ENCODE results near the gene HOXB7.

HOXB7 gene
- 0.53 to 1.3 (median 0.63) reads per million in 9 experiments for total RNA-seq

- peaks cover 35 to 36% of the 10 kb centered on the region in 2 donors for H3K4me1 Mint-ChIP-seq (ENCODE audit: low read depth in 2 of 2)
Measured at GRCh38 chr17:48610282-48611211, at the start of gene HOXB7. Gene HOXB7 (minus strand): TSS chr17:48611017. CDS start chr17:48610918, 99 bp downstream.

GRCh38 chr17:48655913-48656312 is 45.1 kb upstream of the HOXB7 start:
- peaks cover 10 to 12% of the 10 kb centered on the region in 2 donors for H3K4me1 Mint-ChIP-seq (ENCODE audit: low read depth in 2 of 2)
- no peaks in the 10 kb centered on the region for H3K27me3 Mint-ChIP-seq
- H3K9me3 Mint-ChIP-seq: no peaks in the 10 kb centered on the region
- no peak for DNase-seq
- H3K4me3 Mint-ChIP-seq: no peak overlapping the region
- H3K27ac Mint-ChIP-seq: peak overlapping the region in 1 of 2 donors; percentile 82
- H3K36me3 Mint-ChIP-seq (ENCODE audit: insufficient read depth): no peaks in the 10 kb centered on the region
- ATAC-seq (replicated peaks): peak; percentile 54

More at GRCh38 chr17:48610282-48611211, at the start of gene HOXB7:
- DNase-seq: peak in 2 of 3 experiments; percentile 42 to 59
- Mint-ChIP-seq H3K4me3 (peak within 1 kb of the TSS; percentile 98 to 99), H3K27ac (peak within 1 kb of the TSS; percentile 26 to 41), H3K36me3 (ENCODE audit: insufficient read depth) (peaks cover 24% of the 10 kb centered on the region), H3K9me3 (no peaks in the 10 kb centered on the region), H3K27me3 (peaks cover 56 to 94% of the 10 kb centered on the region in 2 donors)
- ATAC-seq (replicated peaks): peak; percentile 36

GRCh38 chr17:48649741-48650140 is 38.9 kb upstream of the HOXB7 start:
- no peaks in the 10 kb centered on the region for H3K9me3 Mint-ChIP-seq
- ATAC-seq (replicated peaks) (no peak), DNase-seq (no peak)
- H3K27ac Mint-ChIP-seq: no peak overlapping the region
- H3K4me3 Mint-ChIP-seq: no peak overlapping the region
- H3K27me3 Mint-ChIP-seq: peaks cover 9 to 36% of the 10 kb centered on the region in 2 donors
- H3K36me3 Mint-ChIP-seq (ENCODE audit: insufficient read depth): peaks cover 12% of the 10 kb centered on the region
- H3K4me1 Mint-ChIP-seq (ENCODE audit: low read depth in 2 of 2): peaks cover 17 to 22% of the 10 kb centered on the region in 2 donors

GRCh38 chr17:48647963-48648245 is 37.1 kb upstream of the HOXB7 start:
- H3K36me3 Mint-ChIP-seq (ENCODE audit: insufficient read depth): peaks cover 12% of the 10 kb centered on the region
- H3K9me3 Mint-ChIP-seq: no peaks in the 10 kb centered on the region
- H3K27me3 Mint-ChIP-seq: peaks cover 22 to 54% of the 10 kb centered on the region in 2 donors
- H3K27ac Mint-ChIP-seq: peak overlapping the region; percentile 19 to 86
- H3K4me1 Mint-ChIP-seq (ENCODE audit: low read depth in 2 of 2): peaks cover 20 to 23% of the 10 kb centered on the region in 2 donors
- ATAC-seq (replicated peaks): no peak
- no peak for DNase-seq
- H3K4me3 Mint-ChIP-seq: peak overlapping the region; percentile 80 to 91

DNA sequence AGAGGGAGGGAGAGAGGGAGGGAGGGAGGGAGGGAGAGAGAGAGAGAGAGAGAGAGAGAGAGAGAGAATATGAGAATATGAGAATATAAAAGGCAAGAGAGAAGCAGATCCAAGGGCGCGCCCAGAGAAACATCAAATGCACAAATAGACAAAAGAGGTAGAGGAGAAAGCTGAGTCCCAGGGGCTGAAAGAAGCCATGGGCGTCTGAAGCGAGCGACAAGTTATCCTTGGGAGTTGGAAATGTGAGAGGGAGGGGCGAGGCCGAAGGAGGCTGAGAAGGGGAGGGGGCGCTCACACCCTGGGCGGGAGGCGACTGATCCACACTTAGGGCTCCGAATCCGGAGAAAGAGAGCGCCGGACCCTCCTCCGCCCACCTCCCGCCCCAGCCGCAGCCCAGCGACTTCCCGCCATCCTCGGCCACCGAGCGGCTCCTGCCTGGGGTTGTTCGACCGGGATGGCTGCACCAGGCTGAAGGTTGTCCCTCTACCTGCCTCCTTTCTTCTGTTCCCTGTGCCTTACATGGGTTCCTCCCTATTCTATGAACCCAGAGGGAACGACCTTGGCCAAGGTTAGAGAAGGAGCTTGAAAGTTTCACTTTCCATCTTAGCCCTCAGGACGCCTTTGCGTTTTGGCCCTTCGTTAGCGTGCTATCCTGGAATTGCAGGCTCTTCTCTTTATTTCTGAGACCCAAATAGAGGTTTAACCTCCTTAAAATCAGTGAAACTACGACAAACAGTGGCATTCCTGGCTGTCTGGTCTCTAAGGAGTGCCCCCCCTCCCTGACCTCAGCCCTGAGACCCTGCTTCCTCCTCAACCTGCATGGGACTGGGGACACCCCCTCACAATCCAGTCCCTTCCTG is 36.5 kb upstream of the HOXB7 start:
- peak overlapping the region; percentile 80 to 91 for H3K4me3 Mint-ChIP-seq
- H3K27me3 Mint-ChIP-seq: peaks cover 27 to 60% of the 10 kb centered on the region in 2 donors
- DNase-seq: no peak
- no peaks in the 10 kb centered on the region for H3K9me3 Mint-ChIP-seq
- H3K27ac Mint-ChIP-seq: peak overlapping the region; percentile 76 to 86
- H3K36me3 Mint-ChIP-seq (ENCODE audit: insufficient read depth): peaks cover 12% of the 10 kb centered on the region
- H3K4me1 Mint-ChIP-seq (ENCODE audit: low read depth in 2 of 2): peaks cover 19 to 26% of the 10 kb centered on the region in 2 donors
- ATAC-seq (replicated peaks): peak; percentile 11

DNA sequence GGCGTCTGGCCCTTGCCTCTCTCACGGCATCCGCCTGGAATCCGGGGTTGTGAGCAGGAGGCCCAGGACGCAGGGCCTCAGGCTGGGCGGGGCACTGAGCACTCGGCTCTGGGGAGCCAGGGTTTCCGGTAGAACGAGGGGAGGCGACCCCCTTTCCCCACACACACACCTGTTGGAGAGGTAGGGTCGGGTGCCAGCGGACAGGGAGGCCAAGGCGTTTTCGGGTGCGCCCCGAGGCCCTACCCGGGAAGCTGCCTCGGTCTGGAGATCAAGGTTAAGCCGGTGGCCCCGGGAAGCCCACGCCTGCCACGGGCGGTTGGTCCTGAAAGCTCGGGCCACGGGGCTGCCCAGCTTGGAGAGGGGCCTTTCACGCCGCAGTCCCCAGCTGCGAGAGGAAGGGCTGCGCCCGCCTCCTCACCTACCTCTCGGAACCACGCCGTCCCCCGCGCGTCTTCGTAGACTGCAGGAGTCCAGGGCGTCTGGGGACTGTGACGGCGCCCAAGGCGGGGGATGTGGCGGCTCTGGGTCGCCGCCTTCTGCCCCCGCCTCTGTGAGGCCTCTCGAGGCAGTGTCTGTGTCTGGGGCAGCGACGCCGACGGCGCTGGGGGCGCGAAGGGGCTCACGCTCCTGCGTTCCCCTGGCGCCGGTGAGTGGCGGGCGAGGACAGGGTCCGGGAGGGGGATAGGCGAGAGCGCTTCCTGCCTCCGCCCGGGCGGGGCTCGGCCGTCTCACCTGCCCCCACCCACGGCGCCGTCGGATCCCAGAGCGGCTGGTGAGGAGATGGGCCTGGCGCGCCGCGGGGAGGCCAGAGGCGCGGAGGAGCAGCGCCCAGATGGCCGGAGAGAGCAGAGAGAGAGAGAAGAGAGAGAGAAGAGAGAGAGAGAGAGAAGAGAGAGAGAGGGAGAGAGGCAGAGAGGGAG is 35.6 kb upstream of the HOXB7 start:
- H3K4me3 Mint-ChIP-seq: peak overlapping the region; percentile 80 to 91
- peak overlapping the region; percentile 76 to 86 for H3K27ac Mint-ChIP-seq
- H3K27me3 Mint-ChIP-seq: peaks cover 35 to 69% of the 10 kb centered on the region in 2 donors
- no peaks in the 10 kb centered on the region for H3K9me3 Mint-ChIP-seq
- H3K36me3 Mint-ChIP-seq (ENCODE audit: insufficient read depth): peaks cover 12% of the 10 kb centered on the region
- DNase-seq (peak; percentile 28 to 34 (median 31)), ATAC-seq (replicated peaks) (peak; percentile 84)
- peaks cover 18 to 27% of the 10 kb centered on the region in 2 donors for H3K4me1 Mint-ChIP-seq (ENCODE audit: low read depth in 2 of 2)

- H3K9me3 Mint-ChIP-seq: no peaks in the 10 kb centered on the region
- ATAC-seq (replicated peaks): no peak
- H3K27me3 Mint-ChIP-seq: peaks cover 42 to 76% of the 10 kb centered on the region in 2 donors
- H3K4me1 Mint-ChIP-seq (ENCODE audit: low read depth in 2 of 2): peaks cover 21 to 30% of the 10 kb centered on the region in 2 donors
- H3K36me3 Mint-ChIP-seq (ENCODE audit: insufficient read depth): peaks cover 12% of the 10 kb centered on the region
- DNase-seq: no peak
- peak overlapping the region; percentile 80 to 91 for H3K4me3 Mint-ChIP-seq
- no peak overlapping the region for H3K27ac Mint-ChIP-seq
Measured at GRCh38 chr17:48645639-48646182, 34.9 kb upstream of the HOXB7 start.

GRCh38 chr17:48644910-48645557 is 34.2 kb upstream of the HOXB7 start:
- Mint-ChIP-seq H3K9me3 (no peaks in the 10 kb centered on the region), H3K4me1 (ENCODE audit: low read depth in 2 of 2) (peaks cover 21 to 30% of the 10 kb centered on the region in 2 donors), H3K27ac (no peak overlapping the region), H3K4me3 (peak overlapping the region; percentile 80 to 91), H3K36me3 (ENCODE audit: insufficient read depth) (peaks cover 14% of the 10 kb centered on the region), H3K27me3 (peaks cover 46 to 83% of the 10 kb centered on the region in 2 donors)
- DNase-seq (no peak), ATAC-seq (replicated peaks) (no peak)

DNA sequence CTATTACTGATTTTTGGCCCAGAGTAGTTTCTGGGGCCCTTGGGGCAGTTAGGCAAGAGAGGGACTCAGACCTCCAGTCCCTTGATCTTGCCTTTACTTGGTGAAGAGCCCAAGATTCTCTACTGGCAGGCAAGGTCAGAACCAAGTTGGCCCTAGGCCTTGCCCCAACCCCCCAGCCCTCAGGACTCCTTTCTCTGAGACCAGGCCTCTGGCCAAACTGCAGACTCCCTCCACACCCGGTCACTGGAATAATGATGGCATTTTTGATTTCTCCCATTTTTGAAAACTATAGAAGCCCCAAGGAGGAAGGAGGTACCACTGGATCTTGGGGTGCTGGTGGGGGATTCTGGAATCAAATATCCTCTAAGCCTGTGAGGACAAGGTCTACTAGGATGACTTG is 33.3 kb upstream of the HOXB7 start:
- Mint-ChIP-seq H3K27ac (no peak overlapping the region), H3K36me3 (ENCODE audit: insufficient read depth) (peaks cover 14% of the 10 kb centered on the region), H3K4me1 (ENCODE audit: low read depth in 2 of 2) (peaks cover 21 to 30% of the 10 kb centered on the region in 2 donors), H3K4me3 (no peak overlapping the region), H3K27me3 (peaks cover 46 to 92% of the 10 kb centered on the region in 2 donors), H3K9me3 (no peaks in the 10 kb centered on the region)
- no peak for ATAC-seq (replicated peaks)
- DNase-seq: no peak

- no peak overlapping the region for H3K4me3 Mint-ChIP-seq
- H3K9me3 Mint-ChIP-seq: no peaks in the 10 kb centered on the region
- H3K4me1 Mint-ChIP-seq (ENCODE audit: low read depth in 2 of 2): peaks cover 21 to 30% of the 10 kb centered on the region in 2 donors
- H3K27me3 Mint-ChIP-seq: peaks cover 46 to 97% of the 10 kb centered on the region in 2 donors
- H3K36me3 Mint-ChIP-seq (ENCODE audit: insufficient read depth): peaks cover 14% of the 10 kb centered on the region
- peak overlapping the region in 1 of 2 donors; percentile 17 for H3K27ac Mint-ChIP-seq
- ATAC-seq (replicated peaks) (no peak), DNase-seq (no peak)
Measured at GRCh38 chr17:48643697-48644012, 32.8 kb upstream of the HOXB7 start.

DNA sequence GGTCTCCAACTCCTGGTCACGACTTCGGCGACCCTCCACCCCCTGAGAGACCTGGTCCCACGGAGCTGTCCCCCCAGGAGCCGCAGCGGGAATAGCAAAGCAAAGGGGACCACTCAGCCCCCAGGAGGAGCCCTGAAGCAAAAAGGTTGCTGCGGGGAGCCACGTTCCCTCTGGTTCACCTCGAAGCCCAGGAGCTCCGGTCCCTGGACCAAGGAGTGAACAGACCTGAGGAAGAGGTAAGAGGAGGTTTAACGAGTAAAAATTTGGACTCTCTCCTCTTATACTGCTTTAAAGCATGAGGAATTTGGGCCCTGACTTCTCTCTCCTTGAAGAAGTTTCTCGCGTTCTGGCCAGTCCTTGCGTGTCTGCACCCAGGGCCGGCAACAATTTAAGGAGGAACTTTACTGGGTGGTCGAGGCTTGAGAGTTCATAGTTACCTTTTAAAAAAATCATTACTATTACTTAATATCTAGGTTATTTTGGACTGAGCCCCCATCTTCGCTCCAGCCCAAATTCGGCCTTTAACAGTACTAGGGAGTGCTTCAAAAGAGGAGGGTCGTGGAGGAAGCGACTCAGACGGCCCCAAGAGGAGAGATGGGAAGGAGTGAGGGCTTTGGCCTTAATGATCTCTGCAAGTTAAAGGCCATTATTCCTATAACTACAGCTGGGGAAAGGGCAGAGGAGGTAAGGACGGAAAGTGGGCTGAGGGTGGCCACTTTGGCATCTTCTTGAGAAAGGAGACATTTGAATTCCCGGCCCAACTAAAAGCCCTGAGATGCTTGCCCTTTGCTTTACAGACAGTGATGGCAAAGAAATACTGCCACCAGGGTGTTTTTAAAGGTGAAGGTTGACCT is 32.3 kb upstream of the HOXB7 start:
- peaks cover 14% of the 10 kb centered on the region for H3K36me3 Mint-ChIP-seq (ENCODE audit: insufficient read depth)
- no peak for ATAC-seq (replicated peaks)
- peaks cover 50 to 99% of the 10 kb centered on the region in 2 donors for H3K27me3 Mint-ChIP-seq
- peak overlapping the region in 1 of 2 donors; percentile 5 for H3K4me3 Mint-ChIP-seq
- H3K4me1 Mint-ChIP-seq (ENCODE audit: low read depth in 2 of 2): peaks cover 21 to 27% of the 10 kb centered on the region in 2 donors
- H3K27ac Mint-ChIP-seq: peak overlapping the region in 1 of 2 donors; percentile 17
- H3K9me3 Mint-ChIP-seq: no peaks in the 10 kb centered on the region
- DNase-seq: no peak
